Endothelial cell of umbilical vein (primary cell): ENCODE data around the gene RRP1. TPM values are rescaled to one million over a fixed set of nuclear protein-coding genes. Genes with fewer than 3 reads are reported as not detected.

Source experiments
- BruUV-seq: library from RNA; stranded (reverse); fragments of 400-500 nt; replicated peaks from 2 replicates; lab custom pipeline; 2021; lab: Mats Ljungman, UMichigan
- CTCF ChIA-PET: fragments of 300-600, 350-600 bp; sonication (Branson Sonifier 250); formaldehyde crosslinking; loops from one replicate; lab custom pipeline; 2021; ENCODE audit warnings: antibody characterized with exemption, inconsistent platforms; lab: Charles Lee
- POLR2A ChIA-PET: fragments of 300-600, 350-600 bp; sonication (Branson Sonifier 250); formaldehyde crosslinking; loops from one replicate; lab custom pipeline; 2021; ENCODE audit warnings: antibody characterized with exemption, inconsistent platforms; lab: Charles Lee
- DNase-seq: peaks from one replicate; pipeline ENCODE4 v3.0.0-alpha.2; 2011; ENCODE audit warnings: low read depth, low spot score
- FAIRE-seq: peaks from 2 replicates; lab custom pipeline; 2011; peaks lifted over from hg19 to GRCh38; lab: Jason Lieb, UNC
- H2AFZ ChIP-seq: 2 replicates; pipeline ENCODE4 v1.6.0; 2012; ENCODE audit warnings: low read depth, low read length, control low read depth, inconsistent platforms
- H3K27ac ChIP-seq: 2 replicates; pipeline ENCODE4 v1.5.1; 2011; ENCODE audit warnings: low read depth, mild to moderate bottlenecking, control low read depth, low read length, moderate library complexity; ENCODE audit not compliant: insufficient read depth
- H3K27me3 ChIP-seq, 2 experiments: 2 replicates each; pipeline versions ENCODE4 v1.6.0 to v1.6.1; 2011; ENCODE audit warnings: low read length in 2 of 2, mixed read lengths in 1 of 2; ENCODE audit not compliant: control insufficient read depth in 2 of 2, insufficient read depth in 2 of 2
- H3K36me3 ChIP-seq, 2 experiments: 2 replicates in 1 of 2; 3 replicates in 1 of 2; pipeline ENCODE4 v1.5.1; 2011; ENCODE audit warnings: low read length in 2 of 2, mild to moderate bottlenecking in 1 of 2, moderate library complexity in 1 of 2; ENCODE audit not compliant: control insufficient read depth in 2 of 2, insufficient read depth in 2 of 2; ENCODE audit errors: extremely low read depth in 1 of 2
- H3K4me1 ChIP-seq: 3 replicates; pipeline ENCODE4 v1.5.1; 2011; ENCODE audit warnings: mild to moderate bottlenecking, low read length; ENCODE audit not compliant: control insufficient read depth, insufficient read depth; ENCODE audit errors: extremely low read depth
- H3K4me2 ChIP-seq: 2 replicates; pipeline ENCODE4 v1.6.1; 2011; ENCODE audit warnings: low read length, control low read depth, mixed read lengths; ENCODE audit not compliant: insufficient read depth
- H3K4me3 ChIP-seq, 3 experiments: fragments of 200-600 bp in 1 of 3; sonication (generic), shearing (Covaris generic) in 1 of 3; replicated peaks in 1 of 3; 2 replicates each; pipeline ENCODE4 v1.5.1; 2011 to 2016; ENCODE audit warnings: control low read depth in 3 of 3, low read length in 3 of 3, mild to moderate bottlenecking in 2 of 3, inconsistent platforms in 1 of 3, low read depth in 1 of 3, moderate library complexity in 1 of 3; ENCODE audit not compliant: insufficient read depth in 1 of 3
- H3K79me2 ChIP-seq: 2 replicates; pipeline ENCODE4 v1.6.0; 2012; ENCODE audit warnings: low read length, inconsistent platforms; ENCODE audit not compliant: control insufficient read depth, insufficient read depth
- H3K9ac ChIP-seq: replicated peaks from 2 replicates; pipeline ENCODE3; 2011; ENCODE audit warnings: low read length, control low read depth; ENCODE audit not compliant: insufficient read depth; ENCODE audit errors: extremely low read depth
- H3K9me1 ChIP-seq: replicated peaks from 3 replicates; pipeline ENCODE4 v1.6.0; 2011; ENCODE audit warnings: mild to moderate bottlenecking, low read length; ENCODE audit not compliant: control insufficient read depth, insufficient read depth; ENCODE audit errors: extremely low read depth
- H3K9me3 ChIP-seq: replicated peaks from 2 replicates; pipeline ENCODE4 v1.5.1; 2012; ENCODE audit warnings: low read length, inconsistent platforms; ENCODE audit not compliant: control insufficient read depth, insufficient read depth
- H4K20me1 ChIP-seq: replicated peaks from 2 replicates; pipeline ENCODE3; 2011; ENCODE audit warnings: mild to moderate bottlenecking, low read length; ENCODE audit not compliant: control insufficient read depth, insufficient read depth; ENCODE audit errors: extremely low read depth
- CTCF ChIP-seq, 2 donors: IDR thresholded peaks; 1 replicate in 1 of 2; 2 replicates in 1 of 2; pipeline ENCODE4 v1.5.1; 2011; ENCODE audit warnings: low read length in 2 of 2, mild to moderate bottlenecking in 2 of 2, moderate library complexity in 2 of 2, control low read depth in 1 of 2, inconsistent platforms in 1 of 2, low read depth in 1 of 2; ENCODE audit not compliant: insufficient read depth in 1 of 2; ENCODE audit errors: extremely low read depth in 1 of 2
- EZH2 ChIP-seq: IDR thresholded peaks from 2 replicates; pipeline ENCODE4 v1.6.1; 2012; ENCODE audit warnings: borderline replicate concordance, low read depth, mild to moderate bottlenecking, moderate library complexity, low read length, inconsistent platforms; ENCODE audit not compliant: severe bottlenecking
- FOS ChIP-seq: IDR thresholded peaks from 2 replicates; pipeline ENCODE4 v1.6.1; 2011; ENCODE audit warnings: mild to moderate bottlenecking, low read length, moderate library complexity, borderline replicate concordance; ENCODE audit not compliant: insufficient read depth
- GATA2 ChIP-seq: IDR thresholded peaks from 2 replicates; pipeline ENCODE4 v1.7.0; 2011; ENCODE audit warnings: low read depth, mild to moderate bottlenecking, moderate library complexity, mixed read lengths, low read length; ENCODE audit not compliant: insufficient read length, insufficient read depth
- JUN ChIP-seq: IDR thresholded peaks from 2 replicates; pipeline ENCODE4 v1.6.1; 2011; ENCODE audit warnings: borderline replicate concordance, low read depth; ENCODE audit not compliant: insufficient read length, insufficient read depth
- MAX ChIP-seq: IDR thresholded peaks from 2 replicates; pipeline ENCODE4 v1.6.1; 2011; ENCODE audit not compliant: insufficient read depth, insufficient read length
- MYC ChIP-seq: IDR thresholded peaks from one replicate; pipeline ENCODE4 v1.6.1; 2011; ENCODE audit warnings: mild to moderate bottlenecking, low read depth, low read length
- POLR2A ChIP-seq: IDR thresholded peaks from 2 replicates; pipeline ENCODE4 v1.6.1; 2012; ENCODE audit warnings: low read depth, mild to moderate bottlenecking, control low read depth, low read length
- POLR2AphosphoS5 ChIP-seq: IDR thresholded peaks from 2 replicates; pipeline ENCODE4 v1.6.1; 2012; ENCODE audit warnings: low read depth, mild to moderate bottlenecking, control low read depth, low read length, moderate library complexity; ENCODE audit not compliant: insufficient read depth
- dilution Hi-C: fragments of 300-500 bp; cut with MboI; formaldehyde crosslinking; loops from one replicate; pipeline ENCODE4 v1.15.0; 2019; ENCODE audit warnings: low sequenced_read_pairs; ENCODE audit not compliant: extremely low pct_ligation_motif_present
- intact Hi-C: fragments of 100-400 bp; cut with micrococcal nuclease; formaldehyde crosslinking; loops from one replicate; pipeline ENCODE4 v1.10.0; 2022
- polyA plus RNA-seq, 4 experiments: library from polyadenylated mRNA; depleted of rRNA in 3 of 4; stranded (reverse) in 3 of 4; unstranded in 1 of 4; fragments of >200 nt; gene quantifications; 2 replicates each; pipeline versions ENCODE4 v1.2.1 to v1.2.3, GENCODE V29; 2011 to 2012; ENCODE audit warnings: missing spikeins in 1 of 4
- total RNA-seq: library from RNA; stranded (reverse); gene quantifications from 2 replicates; pipeline ENCODE4 v1.2.3, GENCODE V29; 2021

RRP1 gene
- total and polyA plus RNA-seq, 2 donors (not counting 3 experiments of a cell fraction or from before 2014, with no cell fraction given) = 15.2 to 36.3 TPM

- no peaks in the 10 kb centered on the region for H3K79me2 ChIP-seq
- no peaks in the 10 kb centered on the region for H3K9me1 ChIP-seq
- H3K27me3 ChIP-seq = no peaks in the 10 kb centered on the region
- no peak for DNase-seq
- H3K4me2 ChIP-seq = no peak overlapping the region
- ChIA-PET CTCF (interaction anchor here (1.2 kb wide), 1 partner anchor 155 kb away, joined by 6 read pairs; no protein-coding TSS in a partner anchor), POLR2A (no interaction called here)
- no peak for FAIRE-seq
- no peaks in the 10 kb centered on the region for H4K20me1 ChIP-seq
- intact Hi-C loops (no loop called here), dilution Hi-C loops (no loop called here)
- no peaks in the 10 kb centered on the region for H3K36me3 ChIP-seq
- H3K9me3 ChIP-seq = no peaks in the 10 kb centered on the region
- no peak overlapping the region for H3K9ac ChIP-seq
- H2AFZ ChIP-seq = no peak overlapping the region
- no peaks in the 10 kb centered on the region for H3K4me1 ChIP-seq
- TF ChIP-seq POLR2A (no peak), JUN (no peak), MYC (no peak), GATA2 (no peak), CTCF (IDR thresholded peaks at IDR 0.05; ENCODE audit: extremely low read depth in 1 of 2, insufficient read depth in 1 of 2, low read depth in 1 of 2, low read length in 2 of 2) (no peak), EZH2 (no peak), POLR2AphosphoS5 (no peak), MAX (no peak), FOS (no peak)
- no peak overlapping the region for H3K27ac ChIP-seq
- no peak overlapping the region for H3K4me3 ChIP-seq
- BruUV-seq = no TSS peak
Observed at GRCh38 chr21:43819511-43820405, 30.4 kb downstream of the RRP1 start.
